Measurements from ENCODE around the gene BRDT.

Gene BRDT

GRCh38 chr1:91937613-91938012, 11.6 kb upstream of the BRDT start:
- TF ChIP-seq CTCF (IDR thresholded peaks at IDR 0.05; ENCODE audit: low read depth, low read length), result no peak
- in situ Hi-C loops (cut with HindIII; ENCODE audit: low sequenced_read_pairs), result no loop called here
- no peak for DNase-seq (ENCODE audit: low read depth, low spot score)
- no peak overlapping the region for H3K4me3 ChIP-seq (ENCODE audit: low read depth, low read length)

- no peak for DNase-seq (ENCODE audit: low read depth, low spot score)
- no peak for TF ChIP-seq CTCF (IDR thresholded peaks at IDR 0.05; ENCODE audit: low read depth, low read length)
- H3K4me3 ChIP-seq (ENCODE audit: low read depth, low read length), result no peak overlapping the region
- in situ Hi-C loops (cut with HindIII; ENCODE audit: low sequenced_read_pairs), result no loop called here
Measured at GRCh38 chr1:91940496-91940895, 8.7 kb upstream of the BRDT start.

- TF ChIP-seq CTCF (IDR thresholded peaks at IDR 0.05; ENCODE audit: low read depth, low read length), result no peak
- in situ Hi-C loops (cut with HindIII; ENCODE audit: low sequenced_read_pairs), result no loop called here
- no peak for DNase-seq (ENCODE audit: low read depth, low spot score)
- no peak overlapping the region for H3K4me3 ChIP-seq (ENCODE audit: low read depth, low read length)
Measured at GRCh38 chr1:91944087-91944486, 5.1 kb upstream of the BRDT start.

GRCh38 chr1:91948097-91948496, 1.1 kb upstream of the BRDT start:
- DNase-seq (ENCODE audit: low read depth, low spot score), result no peak
- no peak overlapping the region for H3K4me3 ChIP-seq (ENCODE audit: low read depth, low read length)
- no peak for TF ChIP-seq CTCF (IDR thresholded peaks at IDR 0.05; ENCODE audit: low read depth, low read length)
- in situ Hi-C loops (cut with HindIII; ENCODE audit: low sequenced_read_pairs), result no loop called here

- no peak for TF ChIP-seq CTCF (IDR thresholded peaks at IDR 0.05; ENCODE audit: low read depth, low read length)
- no peak for DNase-seq (ENCODE audit: low read depth, low spot score)
- in situ Hi-C loops (cut with HindIII; ENCODE audit: low sequenced_read_pairs), result no loop called here
- H3K4me3 ChIP-seq (ENCODE audit: low read depth, low read length), result no peak overlapping the region
Measured at GRCh38 chr1:91948501-91949355, 473 bp upstream of the BRDT start.

GRCh38 chr1:91952187-91952586, 3.0 kb downstream of the BRDT start:
- no peak overlapping the region for H3K4me3 ChIP-seq (ENCODE audit: low read depth, low read length)
- TF ChIP-seq CTCF (IDR thresholded peaks at IDR 0.05; ENCODE audit: low read depth, low read length), result no peak
- DNase-seq (ENCODE audit: low read depth, low spot score), result no peak
- in situ Hi-C loops (cut with HindIII; ENCODE audit: low sequenced_read_pairs), result no loop called here
